MM.1S (cell line): ENCODE measurements around the gene MANBA.
A peak's percentile ranks its signal among the peaks of the same experiment; 100 is the strongest.

Source experiments
- DNase-seq: peaks from one replicate; pipeline ENCODE4 v3.0.0-alpha.2; 2015
- H2AFZ ChIP-seq: fragments of 300-600 bp; sonication (generic); 2 replicates; pipeline ENCODE4 v1.6.0; 2016; ENCODE audit warnings: antibody characterized with exemption, low read length
- H3F3A ChIP-seq: fragments of 300-600 bp; sonication (generic); 2 replicates; pipeline ENCODE4 v1.6.1; 2016; ENCODE audit warnings: mild to moderate bottlenecking, antibody characterized with exemption, low read length, moderate library complexity, mixed read lengths; ENCODE audit not compliant: insufficient read depth
- H3K27ac ChIP-seq: fragments of 300-600 bp; sonication (generic); 2 replicates; pipeline ENCODE4 v1.5.1; 2016; ENCODE audit warnings: mild to moderate bottlenecking, low read length
- H3K27me3 ChIP-seq: fragments of 300-600 bp; sonication (generic); replicated peaks from 2 replicates; pipeline ENCODE4 v1.6.0; 2016; ENCODE audit warnings: low read length; ENCODE audit not compliant: insufficient read depth
- H3K36me3 ChIP-seq: fragments of 300-600 bp; sonication (generic); replicated peaks from 2 replicates; pipeline ENCODE4 v1.6.1; 2016; ENCODE audit warnings: mild to moderate bottlenecking, low read length, mixed read lengths; ENCODE audit not compliant: insufficient read depth
- H3K4me1 ChIP-seq: fragments of 300-600 bp; sonication (generic); 2 replicates; pipeline ENCODE4 v1.6.1; 2016; ENCODE audit warnings: low read length, mixed read lengths
- H3K4me2 ChIP-seq: fragments of 300-600 bp; sonication (generic); 2 replicates; pipeline ENCODE4 v1.6.0; 2016; ENCODE audit warnings: low read depth, low read length
- H3K4me3 ChIP-seq: fragments of 300-600 bp; sonication (generic); 2 replicates; pipeline ENCODE4 v1.5.1; 2016; ENCODE audit warnings: low read length, mixed read lengths
- H3K79me2 ChIP-seq: fragments of 300-600 bp; sonication (generic); 2 replicates; pipeline ENCODE4 v1.6.1; 2016; ENCODE audit warnings: mixed run types, low read length, mixed read lengths
- H3K9ac ChIP-seq: fragments of 300-600 bp; sonication (generic); 2 replicates; pipeline ENCODE4 v1.6.1; 2016; ENCODE audit warnings: low read length, mixed read lengths
- H3K9me2 ChIP-seq: fragments of 300-600 bp; sonication (generic); replicated peaks from 2 replicates; pipeline ENCODE4 v1.6.1; 2016; ENCODE audit warnings: mild to moderate bottlenecking, low read length, mixed read lengths; ENCODE audit not compliant: insufficient read depth
- H3K9me3 ChIP-seq: fragments of 300-600 bp; sonication (generic); replicated peaks from 2 replicates; pipeline ENCODE4 v1.6.1; 2016; ENCODE audit warnings: mild to moderate bottlenecking, low read length, mixed read lengths; ENCODE audit not compliant: insufficient read depth
- H4K20me1 ChIP-seq: fragments of 300-600 bp; sonication (generic); 2 replicates; pipeline ENCODE4 v1.6.1; 2016; ENCODE audit warnings: mild to moderate bottlenecking, low read length, moderate library complexity, mixed read lengths; ENCODE audit not compliant: insufficient read depth
- EZH2 ChIP-seq: fragments of 300-600 bp; sonication (generic); optimal IDR thresholded peaks from 2 replicates; pipeline ENCODE3; 2017; ENCODE audit warnings: low read depth, mild to moderate bottlenecking, antibody characterized with exemption, low read length, mixed read lengths
- EZH2phosphoT487 ChIP-seq: fragments of 300-600 bp; sonication (generic); IDR thresholded peaks from 2 replicates; pipeline ENCODE4 v1.6.1; 2018; ENCODE audit warnings: antibody characterized with exemption, low read length
- TF ChIP-seq, protein P1 (sequence below): fragments of 300-600 bp; sonication (generic); IDR thresholded peaks from 2 replicates; pipeline ENCODE4 v1.5.1; 2016; ENCODE audit warnings: antibody characterized with exemption, low read length, mixed read lengths

The MANBA gene

DNA sequence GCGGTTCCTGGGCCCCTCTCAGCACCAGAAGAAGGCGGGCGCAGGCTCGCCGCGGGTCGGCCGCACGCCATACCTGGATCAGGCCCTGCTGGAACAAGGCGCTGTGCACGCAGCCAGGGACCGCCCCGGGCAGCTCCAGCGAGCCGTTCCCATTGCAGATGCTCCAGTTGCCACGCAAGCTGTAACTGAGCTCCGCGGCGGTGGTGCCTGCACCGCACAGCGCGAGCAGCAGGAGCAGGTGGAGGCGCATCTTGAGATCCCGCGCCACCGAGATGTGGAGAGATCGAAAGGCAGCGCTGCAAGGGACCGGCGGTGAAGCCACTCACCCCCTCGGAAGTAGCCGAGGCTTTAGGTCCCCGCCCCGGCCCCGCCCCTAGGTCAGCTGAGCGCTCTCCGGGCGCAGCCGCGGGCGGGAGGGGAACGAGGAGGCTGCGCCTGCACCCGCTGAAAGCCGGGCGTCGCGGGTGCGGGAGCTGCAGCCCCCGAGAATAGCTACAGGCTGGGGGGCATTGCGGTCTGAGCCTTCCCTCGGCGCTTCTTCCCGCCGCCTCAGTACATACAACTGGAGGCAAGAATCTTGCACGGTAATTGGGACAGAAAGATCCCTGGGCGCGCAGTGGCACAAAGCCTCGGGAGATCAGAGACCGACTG is at the start of gene MANBA:
Gene MANBA, minus strand, starts transcription at position 324 of the 651 bp plus-strand sequence. Its CDS starts 74 bp downstream, at position 250.
- Histone ChIP-seq H2AFZ (peak within 1 kb of the TSS; percentile 96), H3K36me3 (no peaks in the 10 kb centered on the region), H3K9ac (peak within 1 kb of the TSS; percentile 67), H3K4me2 (peak within 1 kb of the TSS; percentile 91), H3K4me3 (peak within 1 kb of the TSS; percentile 89), H3K4me1 (peaks cover 11% of the 10 kb centered on the region), H4K20me1 (no peaks in the 10 kb centered on the region), H3K27ac (peak within 1 kb of the TSS; percentile 42; the same call in 1 of the 2 replicates), H3K9me2 (no peaks in the 10 kb centered on the region), H3F3A (no peaks in the 10 kb centered on the region), H3K79me2 (peaks cover 39% of the 10 kb centered on the region), H3K27me3 (no peaks in the 10 kb centered on the region), H3K9me3 (no peaks in the 10 kb centered on the region)
- DNase-seq, result peak; percentile 93
- TF ChIP-seq EZH2phosphoT487 (no peak), EZH2 (no peak)
- TF ChIP-seq, protein P1, sequence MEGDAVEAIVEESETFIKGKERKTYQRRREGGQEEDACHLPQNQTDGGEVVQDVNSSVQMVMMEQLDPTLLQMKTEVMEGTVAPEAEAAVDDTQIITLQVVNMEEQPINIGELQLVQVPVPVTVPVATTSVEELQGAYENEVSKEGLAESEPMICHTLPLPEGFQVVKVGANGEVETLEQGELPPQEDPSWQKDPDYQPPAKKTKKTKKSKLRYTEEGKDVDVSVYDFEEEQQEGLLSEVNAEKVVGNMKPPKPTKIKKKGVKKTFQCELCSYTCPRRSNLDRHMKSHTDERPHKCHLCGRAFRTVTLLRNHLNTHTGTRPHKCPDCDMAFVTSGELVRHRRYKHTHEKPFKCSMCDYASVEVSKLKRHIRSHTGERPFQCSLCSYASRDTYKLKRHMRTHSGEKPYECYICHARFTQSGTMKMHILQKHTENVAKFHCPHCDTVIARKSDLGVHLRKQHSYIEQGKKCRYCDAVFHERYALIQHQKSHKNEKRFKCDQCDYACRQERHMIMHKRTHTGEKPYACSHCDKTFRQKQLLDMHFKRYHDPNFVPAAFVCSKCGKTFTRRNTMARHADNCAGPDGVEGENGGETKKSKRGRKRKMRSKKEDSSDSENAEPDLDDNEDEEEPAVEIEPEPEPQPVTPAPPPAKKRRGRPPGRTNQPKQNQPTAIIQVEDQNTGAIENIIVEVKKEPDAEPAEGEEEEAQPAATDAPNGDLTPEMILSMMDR, result no peak

DNA sequence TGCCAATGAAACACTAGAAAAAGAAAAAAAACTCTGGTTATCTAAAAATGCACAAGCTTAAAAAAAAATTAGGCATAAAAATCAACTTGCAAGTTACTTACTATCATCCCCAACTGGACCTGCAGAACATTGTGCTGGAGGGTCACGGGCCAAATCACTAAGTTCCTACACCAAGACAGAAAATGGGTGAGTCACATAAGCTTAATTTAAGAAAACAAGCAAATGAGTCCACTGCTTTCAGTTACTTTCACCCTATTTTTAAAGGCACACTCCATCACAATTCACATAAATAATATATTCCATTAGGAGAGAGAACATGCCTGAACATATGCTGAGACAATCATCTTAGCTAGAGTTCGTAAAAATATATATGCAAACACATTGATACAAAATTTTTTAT is 48.9 kb upstream of the MANBA start:
- no peak overlapping the region for H3K4me3 ChIP-seq
- no peak overlapping the region for H3K27ac ChIP-seq
- H3K9me3 ChIP-seq, result no peaks in the 10 kb centered on the region
- no peak overlapping the region for H3K9ac ChIP-seq
- H3K4me1 ChIP-seq, result no peaks in the 10 kb centered on the region
- no peak for DNase-seq
- no peaks in the 10 kb centered on the region for H3K9me2 ChIP-seq
- H3K27me3 ChIP-seq, result no peaks in the 10 kb centered on the region
- no peaks in the 10 kb centered on the region for H3F3A ChIP-seq
- no peak overlapping the region for H2AFZ ChIP-seq
- H4K20me1 ChIP-seq, result peaks cover 84% of the 10 kb centered on the region
- no peak overlapping the region for H3K4me2 ChIP-seq
- H3K79me2 ChIP-seq, result peaks cover 100% of the 10 kb centered on the region
- H3K36me3 ChIP-seq, result peaks cover 44% of the 10 kb centered on the region; the same call in 1 of the 2 replicates
- TF ChIP-seq EZH2phosphoT487, result no peak
- TF ChIP-seq, protein P1, result no peak
- no peak for TF ChIP-seq EZH2

DNA sequence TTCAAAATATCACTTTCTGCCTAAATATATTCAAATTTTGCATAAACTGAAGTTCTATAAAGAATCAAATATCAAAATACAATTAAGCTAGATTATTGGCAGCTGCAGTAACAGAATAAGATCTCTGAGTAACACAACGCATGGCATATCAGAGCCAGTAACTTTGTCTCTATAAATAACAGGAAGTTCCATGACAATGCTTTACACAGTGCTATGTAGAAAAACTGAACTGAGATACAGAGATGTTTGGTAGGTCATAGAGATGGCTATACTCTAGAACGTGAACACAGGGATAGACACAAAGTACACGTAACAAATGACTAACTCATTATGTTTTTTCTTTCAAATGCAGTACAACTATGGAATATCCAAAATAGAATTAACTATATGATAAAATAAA is 48.4 kb upstream of the MANBA start:
- no peak overlapping the region for H3K4me2 ChIP-seq
- H3K36me3 ChIP-seq, result peaks cover 44% of the 10 kb centered on the region; the same call in 1 of the 2 replicates
- H3K27ac ChIP-seq, result no peak overlapping the region
- H3F3A ChIP-seq, result no peaks in the 10 kb centered on the region
- H3K9me2 ChIP-seq, result no peaks in the 10 kb centered on the region
- H3K27me3 ChIP-seq, result no peaks in the 10 kb centered on the region
- no peak overlapping the region for H3K4me3 ChIP-seq
- H3K9me3 ChIP-seq, result no peaks in the 10 kb centered on the region
- peaks cover 79% of the 10 kb centered on the region for H4K20me1 ChIP-seq
- no peaks in the 10 kb centered on the region for H3K4me1 ChIP-seq
- no peak for DNase-seq
- H3K9ac ChIP-seq, result no peak overlapping the region
- peaks cover 100% of the 10 kb centered on the region for H3K79me2 ChIP-seq
- H2AFZ ChIP-seq, result no peak overlapping the region
- TF ChIP-seq EZH2phosphoT487 (no peak), EZH2 (no peak)
- TF ChIP-seq, protein P1, result no peak
